Measurements from ENCODE around the gene SLC29A4.
A peak's percentile ranks its signal among the peaks of the same experiment; 100 is the strongest.

The SLC29A4 gene, protein sequence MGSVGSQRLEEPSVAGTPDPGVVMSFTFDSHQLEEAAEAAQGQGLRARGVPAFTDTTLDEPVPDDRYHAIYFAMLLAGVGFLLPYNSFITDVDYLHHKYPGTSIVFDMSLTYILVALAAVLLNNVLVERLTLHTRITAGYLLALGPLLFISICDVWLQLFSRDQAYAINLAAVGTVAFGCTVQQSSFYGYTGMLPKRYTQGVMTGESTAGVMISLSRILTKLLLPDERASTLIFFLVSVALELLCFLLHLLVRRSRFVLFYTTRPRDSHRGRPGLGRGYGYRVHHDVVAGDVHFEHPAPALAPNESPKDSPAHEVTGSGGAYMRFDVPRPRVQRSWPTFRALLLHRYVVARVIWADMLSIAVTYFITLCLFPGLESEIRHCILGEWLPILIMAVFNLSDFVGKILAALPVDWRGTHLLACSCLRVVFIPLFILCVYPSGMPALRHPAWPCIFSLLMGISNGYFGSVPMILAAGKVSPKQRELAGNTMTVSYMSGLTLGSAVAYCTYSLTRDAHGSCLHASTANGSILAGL

DNA sequence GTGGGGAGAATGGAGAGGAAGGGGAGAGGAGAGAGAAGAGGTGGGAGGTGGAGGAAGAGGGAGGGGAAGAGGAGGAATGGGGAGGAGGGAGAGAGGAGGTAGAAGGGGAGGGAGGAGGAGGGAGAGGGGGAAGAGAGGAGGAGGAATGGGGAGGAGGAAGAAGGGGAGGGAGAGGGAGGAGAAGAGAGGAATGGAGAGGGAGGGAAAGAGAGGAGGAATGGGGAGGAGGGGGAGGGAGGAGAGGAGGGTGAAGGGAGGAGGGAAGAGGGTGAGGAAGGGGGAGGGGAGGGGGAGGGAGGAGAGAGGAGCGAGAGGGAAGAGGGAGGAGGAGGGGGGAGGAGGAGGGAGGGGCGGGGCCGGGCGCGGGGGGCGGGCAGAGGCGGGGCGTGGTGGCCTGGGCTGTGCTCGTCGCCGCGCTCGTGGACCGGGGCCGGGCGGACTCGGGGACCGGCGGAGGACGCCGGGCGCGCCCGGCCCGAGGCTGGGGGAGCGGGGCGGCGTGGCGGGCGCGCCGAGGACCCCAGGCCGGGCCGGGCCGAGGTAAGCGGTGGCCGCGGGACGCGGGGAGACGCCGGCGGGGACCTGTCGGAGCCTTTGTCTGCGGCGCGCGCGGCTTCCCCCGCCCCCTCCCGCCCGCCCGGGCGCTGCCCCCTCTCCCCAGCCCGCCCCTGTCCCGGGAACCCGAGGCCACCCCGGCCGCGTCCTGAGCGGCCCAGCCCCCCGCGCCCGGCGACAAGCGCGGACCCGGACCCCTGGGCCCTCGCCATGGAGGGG, at the start of gene SLC29A4:
Gene SLC29A4 (plus strand): TSS at position 401 of the 774 bp plus-strand sequence. CDS start 4,874 bp downstream, outside the sequence.
- H3K9me3 ChIP-seq (replicated peaks; ENCODE audit: insufficient read depth, low read length), result no peaks in the 10 kb centered on the region
- H3K4me2 ChIP-seq (ENCODE audit: low read depth, low read length), result peak within 1 kb of the TSS; percentile 18; the same call in 1 of the 2 replicates
- peaks cover 35% of the 10 kb centered on the region for H3K27me3 ChIP-seq (replicated peaks; ENCODE audit: insufficient read depth, low read length)
- no peak within 1 kb of the TSS for H3K9ac ChIP-seq (ENCODE audit: low read length)
- H3K36me3 ChIP-seq (replicated peaks; ENCODE audit: insufficient read depth, low read length), result no peaks in the 10 kb centered on the region
- no peaks in the 10 kb centered on the region for H3K9me2 ChIP-seq (replicated peaks; ENCODE audit: insufficient read depth, low read length)
- H3K27ac ChIP-seq (ENCODE audit: low read length), result no peak within 1 kb of the TSS
- H3F3A ChIP-seq (ENCODE audit: insufficient read depth, low read length), result no peaks in the 10 kb centered on the region
- no peak within 1 kb of the TSS for H3K4me3 ChIP-seq (ENCODE audit: low read length)
- H4K20me1 ChIP-seq (ENCODE audit: insufficient read depth, low read length), result no peaks in the 10 kb centered on the region
- no peaks in the 10 kb centered on the region for H3K79me2 ChIP-seq (ENCODE audit: low read length)
- TF ChIP-seq, protein P1, sequence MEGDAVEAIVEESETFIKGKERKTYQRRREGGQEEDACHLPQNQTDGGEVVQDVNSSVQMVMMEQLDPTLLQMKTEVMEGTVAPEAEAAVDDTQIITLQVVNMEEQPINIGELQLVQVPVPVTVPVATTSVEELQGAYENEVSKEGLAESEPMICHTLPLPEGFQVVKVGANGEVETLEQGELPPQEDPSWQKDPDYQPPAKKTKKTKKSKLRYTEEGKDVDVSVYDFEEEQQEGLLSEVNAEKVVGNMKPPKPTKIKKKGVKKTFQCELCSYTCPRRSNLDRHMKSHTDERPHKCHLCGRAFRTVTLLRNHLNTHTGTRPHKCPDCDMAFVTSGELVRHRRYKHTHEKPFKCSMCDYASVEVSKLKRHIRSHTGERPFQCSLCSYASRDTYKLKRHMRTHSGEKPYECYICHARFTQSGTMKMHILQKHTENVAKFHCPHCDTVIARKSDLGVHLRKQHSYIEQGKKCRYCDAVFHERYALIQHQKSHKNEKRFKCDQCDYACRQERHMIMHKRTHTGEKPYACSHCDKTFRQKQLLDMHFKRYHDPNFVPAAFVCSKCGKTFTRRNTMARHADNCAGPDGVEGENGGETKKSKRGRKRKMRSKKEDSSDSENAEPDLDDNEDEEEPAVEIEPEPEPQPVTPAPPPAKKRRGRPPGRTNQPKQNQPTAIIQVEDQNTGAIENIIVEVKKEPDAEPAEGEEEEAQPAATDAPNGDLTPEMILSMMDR (IDR thresholded peaks at IDR 0.05; ENCODE audit: low read length), result no peak
- TF ChIP-seq EZH2 (optimal IDR thresholded peaks at IDR 0.05; ENCODE audit: low read depth, low read length), result no peak
- TF ChIP-seq EZH2phosphoT487 (IDR thresholded peaks at IDR 0.05; ENCODE audit: low read length), result no peak
- no peaks in the 10 kb centered on the region for H3K4me1 ChIP-seq (ENCODE audit: low read length)
- H2AFZ ChIP-seq (ENCODE audit: low read length), result no peak within 1 kb of the TSS
- DNase-seq, result no peak

DNA sequence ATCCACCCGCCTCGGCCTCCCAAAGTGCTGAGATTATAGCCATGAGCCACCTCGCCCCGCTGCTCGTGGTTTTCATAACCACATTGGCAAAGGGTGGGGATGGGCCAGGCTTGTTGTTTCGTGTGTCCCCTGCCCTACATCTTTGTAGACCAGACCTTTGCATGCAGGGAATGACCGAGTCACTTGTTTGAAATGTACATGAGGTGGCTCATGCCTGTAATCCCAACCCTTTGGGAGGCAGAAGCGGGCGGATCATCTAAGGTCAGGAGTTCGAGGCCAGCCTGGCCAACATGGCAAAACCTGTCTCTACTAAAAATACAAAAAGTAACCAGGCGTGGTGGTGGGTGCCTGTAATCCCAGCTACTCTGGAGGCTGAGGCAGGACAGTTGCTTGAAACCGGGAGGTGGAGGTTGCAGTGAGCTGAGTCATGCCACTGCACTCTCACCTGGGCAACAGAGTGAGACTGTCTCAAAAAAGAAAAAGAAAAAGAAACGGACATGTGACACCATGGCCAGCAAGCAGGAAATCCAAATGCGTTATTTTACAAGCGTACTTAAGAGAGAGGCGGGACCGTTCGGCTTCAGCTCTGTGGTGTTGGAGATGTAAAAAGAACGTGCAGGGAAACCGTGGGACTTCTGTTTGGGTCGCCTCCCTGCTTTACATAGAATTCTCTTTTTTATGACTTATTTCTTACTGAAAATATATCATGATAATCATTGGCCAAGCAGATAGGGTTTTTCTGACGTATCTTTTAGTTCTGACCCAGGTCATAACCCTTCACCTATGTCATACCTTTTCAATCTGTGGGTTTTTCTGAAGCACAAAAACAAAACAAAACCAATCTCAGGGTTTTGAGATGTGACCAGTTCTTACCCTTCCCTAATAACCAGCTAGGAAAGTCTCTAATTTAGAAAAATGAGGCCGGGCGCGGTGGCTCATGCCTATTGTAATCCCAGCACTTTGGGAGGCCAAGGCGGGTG, 47.6 kb upstream of the SLC29A4 start:
- H2AFZ ChIP-seq (ENCODE audit: low read length), result peak overlapping the region; percentile 51; the same call in 1 of the 2 replicates
- peak overlapping the region; percentile 53 for H3K4me2 ChIP-seq (ENCODE audit: low read depth, low read length)
- no peaks in the 10 kb centered on the region for H3K36me3 ChIP-seq (replicated peaks; ENCODE audit: insufficient read depth, low read length)
- H3K27me3 ChIP-seq (replicated peaks; ENCODE audit: insufficient read depth, low read length), result no peaks in the 10 kb centered on the region
- H3K9ac ChIP-seq (ENCODE audit: low read length), result peak overlapping the region; percentile 40; the same call in 1 of the 2 replicates
- H3K9me3 ChIP-seq (replicated peaks; ENCODE audit: insufficient read depth, low read length), result no peaks in the 10 kb centered on the region
- peak overlapping the region; percentile 72 for H3K27ac ChIP-seq (ENCODE audit: low read length)
- TF ChIP-seq EZH2 (optimal IDR thresholded peaks at IDR 0.05; ENCODE audit: low read depth, low read length) (no peak), EZH2phosphoT487 (IDR thresholded peaks at IDR 0.05; ENCODE audit: low read length) (no peak)
- TF ChIP-seq, protein P1 (IDR thresholded peaks at IDR 0.05; ENCODE audit: low read length), result no peak
- peaks cover 33% of the 10 kb centered on the region for H3F3A ChIP-seq (ENCODE audit: insufficient read depth, low read length)
- peaks cover 44% of the 10 kb centered on the region for H3K4me1 ChIP-seq (ENCODE audit: low read length)
- no peaks in the 10 kb centered on the region for H4K20me1 ChIP-seq (ENCODE audit: insufficient read depth, low read length)
- H3K9me2 ChIP-seq (replicated peaks; ENCODE audit: insufficient read depth, low read length), result no peaks in the 10 kb centered on the region
- peak; percentile 81 for DNase-seq
- peak overlapping the region; percentile 15; the same call in 1 of the 2 replicates for H3K4me3 ChIP-seq (ENCODE audit: low read length)
- no peaks in the 10 kb centered on the region for H3K79me2 ChIP-seq (ENCODE audit: low read length)

DNA sequence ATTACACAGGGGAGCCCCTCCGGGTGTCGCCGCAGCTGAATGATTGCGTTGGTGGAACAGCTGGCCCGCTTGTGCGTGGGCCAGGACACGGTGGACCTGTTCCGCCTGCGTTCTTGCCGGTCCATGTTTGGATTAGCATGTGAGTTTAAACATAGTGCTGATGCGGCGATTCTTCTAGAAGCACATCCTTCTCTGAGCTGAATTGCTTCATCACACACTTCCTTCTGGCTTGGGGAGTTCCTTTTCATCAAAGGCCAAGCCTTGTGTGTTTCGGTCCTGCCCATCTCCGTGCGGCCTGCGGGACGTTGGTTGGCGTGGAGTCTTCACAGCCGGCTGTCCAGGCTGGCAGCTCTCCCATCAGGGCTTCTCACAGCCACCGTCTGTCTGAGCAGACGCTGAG, 45.5 kb upstream of the SLC29A4 start:
- DNase-seq, result peak; percentile 20
- no peak overlapping the region for H3K4me3 ChIP-seq (ENCODE audit: low read length)
- H3K27me3 ChIP-seq (replicated peaks; ENCODE audit: insufficient read depth, low read length), result no peaks in the 10 kb centered on the region
- no peak overlapping the region for H3K9ac ChIP-seq (ENCODE audit: low read length)
- no peaks in the 10 kb centered on the region for H3K9me2 ChIP-seq (replicated peaks; ENCODE audit: insufficient read depth, low read length)
- peaks cover 17% of the 10 kb centered on the region for H3F3A ChIP-seq (ENCODE audit: insufficient read depth, low read length)
- no peaks in the 10 kb centered on the region for H3K79me2 ChIP-seq (ENCODE audit: low read length)
- peaks cover 28% of the 10 kb centered on the region for H3K4me1 ChIP-seq (ENCODE audit: low read length)
- peak overlapping the region; percentile 39; the same call in 1 of the 2 replicates for H2AFZ ChIP-seq (ENCODE audit: low read length)
- no peaks in the 10 kb centered on the region for H3K9me3 ChIP-seq (replicated peaks; ENCODE audit: insufficient read depth, low read length)
- H3K4me2 ChIP-seq (ENCODE audit: low read depth, low read length), result peak overlapping the region; percentile 28; the same call in 1 of the 2 replicates
- no peak for TF ChIP-seq EZH2phosphoT487 (IDR thresholded peaks at IDR 0.05; ENCODE audit: low read length)
- TF ChIP-seq EZH2 (optimal IDR thresholded peaks at IDR 0.05; ENCODE audit: low read depth, low read length), result no peak
- TF ChIP-seq, protein P1 (IDR thresholded peaks at IDR 0.05; ENCODE audit: low read length), result no peak
- H4K20me1 ChIP-seq (ENCODE audit: insufficient read depth, low read length), result no peaks in the 10 kb centered on the region
- H3K27ac ChIP-seq (ENCODE audit: low read length), result no peak overlapping the region
- H3K36me3 ChIP-seq (replicated peaks; ENCODE audit: insufficient read depth, low read length), result no peaks in the 10 kb centered on the region

Measured in MM.1S (cell line).